ENCODE results near the gene SLC39A8. TPM values are rescaled to one million over a fixed set of nuclear protein-coding genes. Genes with fewer than 3 reads are reported as not detected.
A peak's percentile ranks its signal among the peaks of the same experiment; 100 is the strongest.

The SLC39A8 gene
- total RNA-seq, 1 donor from 2014 or later: 7.6 TPM

DNA sequence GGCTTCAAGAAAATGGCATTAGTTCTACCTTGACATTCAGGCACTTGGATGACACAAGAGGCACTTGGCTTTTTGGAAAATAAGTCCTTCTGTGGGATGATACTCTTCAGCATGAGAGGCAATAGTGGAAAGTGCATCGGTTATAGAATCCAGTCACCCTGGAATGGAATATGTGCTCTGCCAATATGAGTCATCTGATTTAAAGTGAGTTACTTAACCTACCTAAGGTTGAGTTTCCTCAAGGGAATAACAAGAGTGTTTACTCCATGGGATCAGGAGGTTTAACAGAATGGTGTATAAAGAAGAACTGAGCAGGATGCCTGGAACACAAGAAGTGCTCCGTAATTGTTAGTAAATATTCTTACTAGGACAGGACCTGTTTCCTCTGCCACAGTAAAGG lies 10.7 kb downstream of the SLC39A8 start:
- DNase-seq (ENCODE audit: low read depth) (peak; percentile 15), FAIRE-seq (no peak)
- H3K36me3 ChIP-seq (ENCODE audit: control insufficient read depth, insufficient read depth, low read length): no peaks in the 10 kb centered on the region
- H3K4me3 ChIP-seq (ENCODE audit: low read depth, low read length): no peak overlapping the region
- H3K27me3 ChIP-seq (ENCODE audit: control insufficient read depth, insufficient read depth, low read length): no peaks in the 10 kb centered on the region
- TF ChIP-seq CTCF (IDR thresholded peaks at IDR 0.05; ENCODE audit: insufficient read depth, low read length, severe bottlenecking): no peak

GRCh38 chr4:102333787-102334186 lies 11.5 kb downstream of the SLC39A8 start:
- no peak for TF ChIP-seq CTCF (IDR thresholded peaks at IDR 0.05; ENCODE audit: insufficient read depth, low read length, severe bottlenecking)
- Histone ChIP-seq H3K27me3 (ENCODE audit: control insufficient read depth, insufficient read depth, low read length) (no peaks in the 10 kb centered on the region), H3K4me3 (ENCODE audit: low read depth, low read length) (no peak overlapping the region), H3K36me3 (ENCODE audit: control insufficient read depth, insufficient read depth, low read length) (no peaks in the 10 kb centered on the region)
- FAIRE-seq: no peak
- no peak for DNase-seq (ENCODE audit: low read depth)

DNA sequence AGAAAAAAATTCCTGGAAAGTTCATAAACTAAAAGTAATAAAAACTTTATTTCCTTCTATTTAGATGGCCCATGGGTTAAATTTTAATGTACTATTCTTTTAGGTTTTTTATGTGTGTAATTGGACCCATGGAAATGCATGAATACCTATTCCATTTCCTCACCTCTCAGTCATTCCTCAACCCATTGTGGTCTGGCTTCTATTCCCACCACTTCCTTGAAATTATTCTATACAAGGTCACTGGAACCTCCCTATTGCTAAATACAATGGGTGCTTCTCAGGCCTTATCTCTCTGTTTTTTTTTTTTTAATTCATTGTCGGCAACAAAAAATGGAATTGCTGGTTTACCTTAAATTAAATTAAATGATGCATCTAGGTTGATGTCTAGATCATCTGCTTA lies 17.2 kb downstream of the SLC39A8 start:
- peak; percentile 50 for DNase-seq (ENCODE audit: low read depth)
- no peak for TF ChIP-seq CTCF (IDR thresholded peaks at IDR 0.05; ENCODE audit: insufficient read depth, low read length, severe bottlenecking)
- no peak for FAIRE-seq
- Histone ChIP-seq H3K27me3 (ENCODE audit: control insufficient read depth, insufficient read depth, low read length) (no peaks in the 10 kb centered on the region), H3K36me3 (ENCODE audit: control insufficient read depth, insufficient read depth, low read length) (no peaks in the 10 kb centered on the region), H3K4me3 (ENCODE audit: low read depth, low read length) (no peak overlapping the region)

DNA sequence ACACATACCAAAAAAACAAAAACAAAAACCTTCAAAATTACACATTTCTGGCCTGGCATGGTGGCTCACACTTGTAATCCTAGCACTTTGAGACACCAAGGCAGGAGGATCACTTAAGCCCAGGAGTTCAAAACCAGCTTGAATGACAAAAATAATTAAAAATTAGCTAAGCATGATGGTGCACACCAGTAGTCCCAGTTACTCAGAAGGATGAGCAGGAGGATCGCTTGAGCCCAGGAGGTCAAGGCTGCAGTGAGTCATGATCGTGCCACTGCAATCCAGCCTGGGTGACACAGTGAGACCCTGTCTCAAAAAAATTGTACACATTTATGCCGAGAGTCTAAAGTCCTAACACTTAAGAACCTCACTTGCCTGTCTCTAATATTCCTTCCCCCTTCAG lies 18.3 kb downstream of the SLC39A8 start:
- FAIRE-seq: no peak
- no peak overlapping the region for H3K4me3 ChIP-seq (ENCODE audit: low read depth, low read length)
- no peaks in the 10 kb centered on the region for H3K36me3 ChIP-seq (ENCODE audit: control insufficient read depth, insufficient read depth, low read length)
- DNase-seq (ENCODE audit: low read depth): no peak
- H3K27me3 ChIP-seq (ENCODE audit: control insufficient read depth, insufficient read depth, low read length): no peaks in the 10 kb centered on the region
- no peak for TF ChIP-seq CTCF (IDR thresholded peaks at IDR 0.05; ENCODE audit: insufficient read depth, low read length, severe bottlenecking)

GRCh38 chr4:102324730-102325129 lies 20.6 kb downstream of the SLC39A8 start:
- no peak for FAIRE-seq
- H3K27me3 ChIP-seq (ENCODE audit: control insufficient read depth, insufficient read depth, low read length): no peaks in the 10 kb centered on the region
- no peak overlapping the region for H3K4me3 ChIP-seq (ENCODE audit: low read depth, low read length)
- H3K36me3 ChIP-seq (ENCODE audit: control insufficient read depth, insufficient read depth, low read length): no peaks in the 10 kb centered on the region
- TF ChIP-seq CTCF (IDR thresholded peaks at IDR 0.05; ENCODE audit: insufficient read depth, low read length, severe bottlenecking): no peak
- DNase-seq (ENCODE audit: low read depth): no peak

GRCh38 chr4:102322736-102323135 lies 22.5 kb downstream of the SLC39A8 start:
- Histone ChIP-seq H3K27me3 (ENCODE audit: control insufficient read depth, insufficient read depth, low read length) (no peaks in the 10 kb centered on the region), H3K36me3 (ENCODE audit: control insufficient read depth, insufficient read depth, low read length) (no peaks in the 10 kb centered on the region), H3K4me3 (ENCODE audit: low read depth, low read length) (no peak overlapping the region)
- FAIRE-seq (no peak), DNase-seq (ENCODE audit: low read depth) (no peak)
- TF ChIP-seq CTCF (IDR thresholded peaks at IDR 0.05; ENCODE audit: insufficient read depth, low read length, severe bottlenecking): no peak
